Breast epithelium (tissue), 4 donors: Measurements from ENCODE around the gene TM6SF1. TPM values are rescaled to one million over a fixed set of nuclear protein-coding genes. Genes with fewer than 3 reads are reported as not detected.

Experiments used
- DNase-seq, 2 donors: peaks; one replicate each; pipeline ENCODE4 v3.0.0-alpha.2; 2019; ENCODE audit warnings: low spot score in 2 of 2
- H3K27ac ChIP-seq, 2 donors: fragments of 200-600 bp; sonication (generic) in 1 of 2; one replicate each; pipeline ENCODE4 v1.5.1; 2016 to 2019; ENCODE audit warnings: mild to moderate bottlenecking in 1 of 2
- H3K27me3 ChIP-seq, 2 donors: fragments of 200-600 bp; sonication (generic) in 1 of 2; one replicate each; pipeline versions ENCODE4 v1.5.1 to v1.6.0; 2017 to 2019; ENCODE audit warnings: control low read depth in 1 of 2, mild to moderate bottlenecking in 1 of 2
- H3K36me3 ChIP-seq: fragments of 200-600 bp; one replicate; pipeline ENCODE4 v1.5.1; 2019
- H3K4me1 ChIP-seq, 2 donors: fragments of 200-600 bp; sonication (generic); one replicate each; pipeline ENCODE4 v1.5.1; 2016 to 2019; ENCODE audit warnings: control low read depth in 1 of 2
- H3K4me3 ChIP-seq, 3 donors: fragments of 200-600 bp; sonication (generic); 1 replicate in 2 of 3; 2 replicates in 1 of 3; pipeline ENCODE4 v1.5.1; 2016 to 2019; ENCODE audit warnings: mild to moderate bottlenecking in 3 of 3, moderate library complexity in 2 of 3
- H3K9me3 ChIP-seq, 2 donors: fragments of 200-600 bp; sonication (generic) in 1 of 2; one replicate each; pipeline ENCODE4 v1.5.1; 2016 to 2019; ENCODE audit warnings: control low read depth in 1 of 2
- POLR2A ChIP-seq: fragments of 450-650 bp; IDR thresholded peaks from one replicate; pipeline ENCODE4 v1.6.1; 2016; ENCODE audit warnings: antibody characterized with exemption, mild to moderate bottlenecking, moderate library complexity
- POLR2AphosphoS5 ChIP-seq, 3 donors: sonication (generic); formaldehyde crosslinking; IDR thresholded peaks; one replicate each; pipeline ENCODE4 v1.6.1; 2017; ENCODE audit warnings: antibody characterized with exemption in 3 of 3
- intact Hi-C: fragments of 100-400 bp; cut with DNase I; formaldehyde crosslinking; loops from one replicate; pipeline ENCODE4 v1.15.1; 2023; ENCODE audit warnings: low total_unique reads
- total RNA-seq, 3 donors: library from RNA; depleted of rRNA; stranded (reverse); fragments of >200 nt; gene quantifications; one replicate each; pipeline ENCODE4 v1.1.0, GENCODE V29; 2016
- TF ChIP-seq, protein P1 (sequence below), 3 donors: fragments of 450-650 bp; IDR thresholded peaks; one replicate each; pipeline ENCODE4 v1.5.1; 2016 to 2017; ENCODE audit warnings: antibody characterized with exemption in 3 of 3, mild to moderate bottlenecking in 3 of 3, moderate library complexity in 3 of 3

TM6SF1 gene
- total RNA-seq, 3 donors from 2014 or later, result 6.4 to 8.5 (median 7.3) TPM

DNA sequence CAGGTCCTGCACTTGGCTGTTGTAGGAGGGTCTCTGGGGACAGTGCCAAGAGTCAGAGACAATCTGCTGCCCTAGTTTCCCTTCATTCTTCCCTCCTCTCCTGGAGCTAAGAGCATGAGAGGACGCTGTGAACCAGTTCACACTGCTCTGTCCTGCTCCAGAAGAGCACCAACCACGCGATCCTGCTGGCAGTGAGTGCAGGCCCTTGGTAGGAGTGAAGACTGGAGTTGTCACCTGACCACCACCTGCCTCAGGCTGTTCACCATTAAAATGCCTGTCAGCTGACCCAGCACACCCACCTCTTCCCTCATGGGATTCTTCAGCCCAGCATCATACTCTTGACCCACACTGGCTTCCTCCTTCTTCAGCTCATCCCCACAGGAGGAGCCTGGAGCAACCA is 2.9 kb downstream of the TM6SF1 start:
- Histone ChIP-seq H3K9me3 (no peaks in the 10 kb centered on the region), H3K4me1 (peaks cover 0 to 4% of the 10 kb centered on the region in 2 donors), H3K27me3 (peaks cover 0 to 35% of the 10 kb centered on the region in 2 donors), H3K27ac (no peak overlapping the region), H3K36me3 (no peaks in the 10 kb centered on the region), H3K4me3 (no peak overlapping the region)
- intact Hi-C loops, result no loop called here
- no peak for TF ChIP-seq POLR2AphosphoS5 (IDR thresholded peaks at IDR 0.05)
- no peak for TF ChIP-seq POLR2A
- TF ChIP-seq, protein P1, sequence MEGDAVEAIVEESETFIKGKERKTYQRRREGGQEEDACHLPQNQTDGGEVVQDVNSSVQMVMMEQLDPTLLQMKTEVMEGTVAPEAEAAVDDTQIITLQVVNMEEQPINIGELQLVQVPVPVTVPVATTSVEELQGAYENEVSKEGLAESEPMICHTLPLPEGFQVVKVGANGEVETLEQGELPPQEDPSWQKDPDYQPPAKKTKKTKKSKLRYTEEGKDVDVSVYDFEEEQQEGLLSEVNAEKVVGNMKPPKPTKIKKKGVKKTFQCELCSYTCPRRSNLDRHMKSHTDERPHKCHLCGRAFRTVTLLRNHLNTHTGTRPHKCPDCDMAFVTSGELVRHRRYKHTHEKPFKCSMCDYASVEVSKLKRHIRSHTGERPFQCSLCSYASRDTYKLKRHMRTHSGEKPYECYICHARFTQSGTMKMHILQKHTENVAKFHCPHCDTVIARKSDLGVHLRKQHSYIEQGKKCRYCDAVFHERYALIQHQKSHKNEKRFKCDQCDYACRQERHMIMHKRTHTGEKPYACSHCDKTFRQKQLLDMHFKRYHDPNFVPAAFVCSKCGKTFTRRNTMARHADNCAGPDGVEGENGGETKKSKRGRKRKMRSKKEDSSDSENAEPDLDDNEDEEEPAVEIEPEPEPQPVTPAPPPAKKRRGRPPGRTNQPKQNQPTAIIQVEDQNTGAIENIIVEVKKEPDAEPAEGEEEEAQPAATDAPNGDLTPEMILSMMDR (IDR thresholded peaks at IDR 0.05), result no peak
- DNase-seq, result no peak

DNA sequence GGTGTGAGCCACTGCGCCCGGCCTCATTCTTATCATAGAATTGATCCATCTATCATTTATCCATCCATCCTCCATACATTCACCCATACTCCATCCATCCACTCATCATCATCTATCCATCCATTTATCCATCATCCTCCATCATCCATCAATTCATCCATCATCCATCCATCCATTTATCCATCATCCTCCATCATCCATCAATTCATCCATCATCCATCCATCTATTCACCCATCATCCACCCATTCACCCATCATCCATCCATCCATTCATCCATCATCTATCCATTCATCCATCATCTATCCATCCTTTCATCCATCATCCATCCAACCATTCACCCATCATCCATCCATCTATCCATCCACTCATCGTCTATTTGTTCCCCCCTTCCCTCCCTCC is 3.7 kb downstream of the TM6SF1 start:
- peaks cover 0 to 4% of the 10 kb centered on the region in 2 donors for H3K4me1 ChIP-seq
- TF ChIP-seq, protein P1 (IDR thresholded peaks at IDR 0.05), result no peak
- TF ChIP-seq POLR2AphosphoS5 (IDR thresholded peaks at IDR 0.05), result no peak
- TF ChIP-seq POLR2A, result no peak
- no peak overlapping the region for H3K4me3 ChIP-seq
- H3K36me3 ChIP-seq, result no peaks in the 10 kb centered on the region
- intact Hi-C loops, result no loop called here
- no peak for DNase-seq
- peaks cover 0 to 35% of the 10 kb centered on the region in 2 donors for H3K27me3 ChIP-seq
- H3K27ac ChIP-seq, result no peak overlapping the region
- H3K9me3 ChIP-seq, result no peaks in the 10 kb centered on the region

DNA sequence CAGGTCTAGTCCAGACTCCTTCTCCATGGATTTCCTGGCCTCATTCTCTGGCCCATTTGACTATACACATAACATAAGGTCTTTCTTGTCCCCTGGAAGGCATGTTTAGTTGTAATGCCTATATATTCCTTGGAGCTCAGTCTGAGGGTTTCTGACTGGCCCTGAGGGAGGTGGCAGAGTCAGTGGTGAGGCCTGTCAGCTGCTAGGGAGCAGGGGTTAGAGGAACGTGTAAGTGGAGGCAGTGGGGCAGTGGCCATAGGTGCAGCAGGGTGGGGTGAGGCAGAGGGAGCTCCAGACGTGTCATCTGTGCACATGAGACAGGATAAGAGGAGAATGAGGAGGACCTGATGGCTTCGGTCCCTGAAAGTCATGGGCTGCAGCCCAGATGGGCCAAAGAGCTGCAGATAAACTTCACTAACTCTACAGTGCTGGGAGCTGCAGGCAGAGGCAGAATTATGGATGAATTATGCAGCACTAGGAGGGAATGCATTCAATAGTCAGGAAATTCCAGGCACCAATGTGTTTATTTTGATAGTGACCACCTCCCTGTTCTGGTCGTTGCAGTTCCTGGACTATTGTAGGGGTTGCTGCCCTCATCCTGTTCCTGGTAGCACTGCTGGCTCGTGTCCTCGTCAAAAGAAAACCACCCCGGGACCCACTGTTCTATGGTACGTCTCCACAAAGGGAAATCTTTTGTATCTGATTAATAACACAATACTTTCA is 4.9 kb downstream of the TM6SF1 start:
- Histone ChIP-seq H3K27me3 (peaks cover 0 to 34% of the 10 kb centered on the region in 2 donors), H3K36me3 (no peaks in the 10 kb centered on the region), H3K27ac (peak overlapping the region in 1 of 2 donors; percentile 70), H3K4me3 (no peak overlapping the region), H3K4me1 (peaks cover 0 to 1% of the 10 kb centered on the region in 2 donors), H3K9me3 (no peaks in the 10 kb centered on the region)
- intact Hi-C loops, result no loop called here
- DNase-seq, result no peak
- TF ChIP-seq POLR2AphosphoS5 (IDR thresholded peaks at IDR 0.05) (no peak), POLR2A (no peak)
- TF ChIP-seq, protein P1 (IDR thresholded peaks at IDR 0.05), result no peak

DNA sequence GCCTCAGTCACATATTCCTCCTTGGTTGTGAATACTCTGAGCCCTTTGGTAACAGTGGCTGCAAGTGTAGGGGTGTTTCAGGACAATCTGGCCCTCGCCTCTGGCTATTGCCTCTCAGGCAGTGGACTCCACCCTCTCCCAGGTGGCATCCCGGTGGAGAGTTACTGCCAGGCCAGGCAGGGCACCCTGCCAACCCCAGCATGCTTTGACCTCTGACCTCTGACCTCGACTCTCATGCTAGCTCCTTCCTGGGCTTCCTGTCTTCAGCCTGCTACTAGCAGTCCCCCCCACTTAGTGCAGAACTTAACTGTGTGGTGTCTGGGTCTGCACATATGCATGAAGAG is 5.5 kb downstream of the TM6SF1 start:
- DNase-seq, result no peak
- peak overlapping the region in 1 of 2 donors; percentile 70 for H3K27ac ChIP-seq

More for the DNA sequence above, 5.5 kb downstream of the TM6SF1 start:
- Histone ChIP-seq H3K9me3 (no peaks in the 10 kb centered on the region), H3K4me1 (no peaks in the 10 kb centered on the region), H3K27me3 (peaks cover 0 to 28% of the 10 kb centered on the region in 2 donors), H3K4me3 (no peak overlapping the region), H3K36me3 (no peaks in the 10 kb centered on the region)
- intact Hi-C loops, result no loop called here
- TF ChIP-seq, protein P1 (IDR thresholded peaks at IDR 0.05), result no peak
- TF ChIP-seq POLR2A (no peak), POLR2AphosphoS5 (IDR thresholded peaks at IDR 0.05) (peak in 1 of 3 donors; percentile 23)
